Endothelial cell of umbilical vein (primary cell): ENCODE measurements around the gene SRGAP3. TPM values are rescaled to one million over a fixed set of nuclear protein-coding genes. Genes with fewer than 3 reads are reported as not detected.

Source experiments
- BruUV-seq: library from RNA; stranded (reverse); fragments of 400-500 nt; replicated peaks from 2 replicates; lab custom pipeline; 2021; lab: Mats Ljungman, UMichigan
- CTCF ChIA-PET: fragments of 300-600, 350-600 bp; sonication (Branson Sonifier 250); formaldehyde crosslinking; loops from one replicate; lab custom pipeline; 2021; ENCODE audit warnings: antibody characterized with exemption, inconsistent platforms; lab: Charles Lee
- POLR2A ChIA-PET: fragments of 300-600, 350-600 bp; sonication (Branson Sonifier 250); formaldehyde crosslinking; loops from one replicate; lab custom pipeline; 2021; ENCODE audit warnings: antibody characterized with exemption, inconsistent platforms; lab: Charles Lee
- DNase-seq: peaks from one replicate; pipeline ENCODE4 v3.0.0-alpha.2; 2011; ENCODE audit warnings: low read depth, low spot score
- FAIRE-seq: peaks from 2 replicates; lab custom pipeline; 2011; peaks lifted over from hg19 to GRCh38; lab: Jason Lieb, UNC
- H2AFZ ChIP-seq: 2 replicates; pipeline ENCODE4 v1.6.0; 2012; ENCODE audit warnings: low read depth, low read length, control low read depth, inconsistent platforms
- H3K27ac ChIP-seq: 2 replicates; pipeline ENCODE4 v1.5.1; 2011; ENCODE audit warnings: low read depth, mild to moderate bottlenecking, control low read depth, low read length, moderate library complexity; ENCODE audit not compliant: insufficient read depth
- H3K27me3 ChIP-seq, 2 experiments: 2 replicates each; pipeline versions ENCODE4 v1.6.0 to v1.6.1; 2011; ENCODE audit warnings: low read length in 2 of 2, mixed read lengths in 1 of 2; ENCODE audit not compliant: control insufficient read depth in 2 of 2, insufficient read depth in 2 of 2
- H3K36me3 ChIP-seq, 2 experiments: 2 replicates in 1 of 2; 3 replicates in 1 of 2; pipeline ENCODE4 v1.5.1; 2011; ENCODE audit warnings: low read length in 2 of 2, mild to moderate bottlenecking in 1 of 2, moderate library complexity in 1 of 2; ENCODE audit not compliant: control insufficient read depth in 2 of 2, insufficient read depth in 2 of 2; ENCODE audit errors: extremely low read depth in 1 of 2
- H3K4me1 ChIP-seq: 3 replicates; pipeline ENCODE4 v1.5.1; 2011; ENCODE audit warnings: mild to moderate bottlenecking, low read length; ENCODE audit not compliant: control insufficient read depth, insufficient read depth; ENCODE audit errors: extremely low read depth
- H3K4me2 ChIP-seq: 2 replicates; pipeline ENCODE4 v1.6.1; 2011; ENCODE audit warnings: low read length, control low read depth, mixed read lengths; ENCODE audit not compliant: insufficient read depth
- H3K4me3 ChIP-seq, 3 experiments: fragments of 200-600 bp in 1 of 3; sonication (generic), shearing (Covaris generic) in 1 of 3; replicated peaks in 1 of 3; 2 replicates each; pipeline ENCODE4 v1.5.1; 2011 to 2016; ENCODE audit warnings: control low read depth in 3 of 3, low read length in 3 of 3, mild to moderate bottlenecking in 2 of 3, inconsistent platforms in 1 of 3, low read depth in 1 of 3, moderate library complexity in 1 of 3; ENCODE audit not compliant: insufficient read depth in 1 of 3
- H3K79me2 ChIP-seq: 2 replicates; pipeline ENCODE4 v1.6.0; 2012; ENCODE audit warnings: low read length, inconsistent platforms; ENCODE audit not compliant: control insufficient read depth, insufficient read depth
- H3K9ac ChIP-seq: replicated peaks from 2 replicates; pipeline ENCODE3; 2011; ENCODE audit warnings: low read length, control low read depth; ENCODE audit not compliant: insufficient read depth; ENCODE audit errors: extremely low read depth
- H3K9me1 ChIP-seq: replicated peaks from 3 replicates; pipeline ENCODE4 v1.6.0; 2011; ENCODE audit warnings: mild to moderate bottlenecking, low read length; ENCODE audit not compliant: control insufficient read depth, insufficient read depth; ENCODE audit errors: extremely low read depth
- H3K9me3 ChIP-seq: replicated peaks from 2 replicates; pipeline ENCODE4 v1.5.1; 2012; ENCODE audit warnings: low read length, inconsistent platforms; ENCODE audit not compliant: control insufficient read depth, insufficient read depth
- H4K20me1 ChIP-seq: replicated peaks from 2 replicates; pipeline ENCODE3; 2011; ENCODE audit warnings: mild to moderate bottlenecking, low read length; ENCODE audit not compliant: control insufficient read depth, insufficient read depth; ENCODE audit errors: extremely low read depth
- FOS ChIP-seq: IDR thresholded peaks from 2 replicates; pipeline ENCODE4 v1.6.1; 2011; ENCODE audit warnings: mild to moderate bottlenecking, low read length, moderate library complexity, borderline replicate concordance; ENCODE audit not compliant: insufficient read depth
- GATA2 ChIP-seq: IDR thresholded peaks from 2 replicates; pipeline ENCODE4 v1.7.0; 2011; ENCODE audit warnings: low read depth, mild to moderate bottlenecking, moderate library complexity, mixed read lengths, low read length; ENCODE audit not compliant: insufficient read length, insufficient read depth
- JUN ChIP-seq: IDR thresholded peaks from 2 replicates; pipeline ENCODE4 v1.6.1; 2011; ENCODE audit warnings: borderline replicate concordance, low read depth; ENCODE audit not compliant: insufficient read length, insufficient read depth
- MAX ChIP-seq: IDR thresholded peaks from 2 replicates; pipeline ENCODE4 v1.6.1; 2011; ENCODE audit not compliant: insufficient read depth, insufficient read length
- POLR2A ChIP-seq: IDR thresholded peaks from 2 replicates; pipeline ENCODE4 v1.6.1; 2012; ENCODE audit warnings: low read depth, mild to moderate bottlenecking, control low read depth, low read length
- POLR2AphosphoS5 ChIP-seq: IDR thresholded peaks from 2 replicates; pipeline ENCODE4 v1.6.1; 2012; ENCODE audit warnings: low read depth, mild to moderate bottlenecking, control low read depth, low read length, moderate library complexity; ENCODE audit not compliant: insufficient read depth
- dilution Hi-C: fragments of 300-500 bp; cut with MboI; formaldehyde crosslinking; loops from one replicate; pipeline ENCODE4 v1.15.0; 2019; ENCODE audit warnings: low sequenced_read_pairs; ENCODE audit not compliant: extremely low pct_ligation_motif_present
- intact Hi-C: fragments of 100-400 bp; cut with micrococcal nuclease; formaldehyde crosslinking; loops from one replicate; pipeline ENCODE4 v1.10.0; 2022
- polyA plus RNA-seq, 4 experiments: library from polyadenylated mRNA; depleted of rRNA in 3 of 4; stranded (reverse) in 3 of 4; unstranded in 1 of 4; fragments of >200 nt; gene quantifications; 2 replicates each; pipeline versions ENCODE4 v1.2.1 to v1.2.3, GENCODE V29; 2011 to 2012; ENCODE audit warnings: missing spikeins in 1 of 4
- total RNA-seq: library from RNA; stranded (reverse); gene quantifications from 2 replicates; pipeline ENCODE4 v1.2.3, GENCODE V29; 2021

The SRGAP3 gene
- total and polyA plus RNA-seq, 2 donors (not counting 3 experiments of a cell fraction or from before 2014, with no cell fraction given), result 0.06 TPM; not detected in 1

GRCh38 chr3:8990266-8991215, 258.9 kb downstream of the SRGAP3 start:
- Histone ChIP-seq H3K9me1 (no peaks in the 10 kb centered on the region), H3K4me1 (no peaks in the 10 kb centered on the region), H3K36me3 (no peaks in the 10 kb centered on the region), H3K9ac (no peak overlapping the region), H3K27me3 (no peaks in the 10 kb centered on the region), H3K27ac (no peak overlapping the region), H3K4me2 (no peak overlapping the region), H3K4me3 (no peak overlapping the region), H3K79me2 (no peaks in the 10 kb centered on the region), H2AFZ (no peak overlapping the region), H4K20me1 (no peaks in the 10 kb centered on the region), H3K9me3 (no peaks in the 10 kb centered on the region)
- dilution Hi-C loops, result no loop called here
- BruUV-seq, result no TSS peak
- FAIRE-seq (no peak), DNase-seq (no peak)
- no peak for TF ChIP-seq FOS
- TF ChIP-seq JUN, result no peak
- intact Hi-C loops, result no loop called here
- ChIA-PET CTCF (interaction anchor here (0.6 to 1.0 kb wide), 2 partner anchors 10 to 312 kb away, joined by 3 read pairs; no protein-coding TSS in a partner anchor), POLR2A (no interaction called here)

- Histone ChIP-seq H4K20me1 (no peaks in the 10 kb centered on the region), H3K4me2 (no peak overlapping the region), H3K4me1 (no peaks in the 10 kb centered on the region), H3K27me3 (no peaks in the 10 kb centered on the region), H3K4me3 (no peak overlapping the region), H3K27ac (no peak overlapping the region), H3K9me1 (no peaks in the 10 kb centered on the region), H3K79me2 (no peaks in the 10 kb centered on the region), H3K36me3 (no peaks in the 10 kb centered on the region), H3K9ac (no peak overlapping the region), H3K9me3 (no peaks in the 10 kb centered on the region), H2AFZ (no peak overlapping the region)
- intact Hi-C loops (loop anchor here (1.0 kb wide), 3 partner anchors 18 to 313 kb away; no protein-coding TSS in a partner anchor), dilution Hi-C loops (no loop called here)
- TF ChIP-seq MAX, result no peak
- TF ChIP-seq POLR2A, result no peak
- TF ChIP-seq JUN, result no peak
- TF ChIP-seq POLR2AphosphoS5, result no peak
- TF ChIP-seq GATA2, result no peak
- FAIRE-seq, result no peak
- BruUV-seq, result no TSS peak
- DNase-seq, result no peak
- ChIA-PET CTCF (interaction anchor here (0.9 to 5.1 kb wide), 12 partner anchors 8 to 319 kb away, joined by 3 to 86 read pairs (median 8); partner anchors contain the start of gene OXTR), POLR2A (no interaction called here)
Measured at GRCh38 chr3:8988791-8989558, 260.5 kb downstream of the SRGAP3 start.
